Measurements from ENCODE around the gene ADCY7.
A peak's percentile ranks its signal among the peaks of the same experiment; 100 is the strongest.
"Not testable (repeated sequence)": the region's sequence is repeated elsewhere in the genome, so short reads cannot be mapped to it uniquely, and the experiment has no call there.

ADCY7 gene

GRCh38 chr16:50343566-50343965 lies 77.2 kb downstream of the ADCY7 start:
- H3K4me3 Mint-ChIP-seq; H3K27me3 Mint-ChIP-seq; ATAC-seq (replicated peaks; ENCODE audit: extremely low read depth, poor library complexity, severe bottlenecking); DNase-seq (ENCODE audit: low spot score in 2 of 2); H3K27ac Mint-ChIP-seq (ENCODE audit: low read depth); H3K9me3 Mint-ChIP-seq: not testable (repeated sequence)
- H3K36me3 Mint-ChIP-seq (ENCODE audit: insufficient read depth), result peaks cover 24% of the 10 kb centered on the region
- H3K4me1 Mint-ChIP-seq, result peaks cover 17% of the 10 kb centered on the region

GRCh38 chr16:50345210-50345609 lies 78.9 kb downstream of the ADCY7 start:
- H3K36me3 Mint-ChIP-seq (ENCODE audit: insufficient read depth), result peaks cover 36% of the 10 kb centered on the region
- H3K4me3 Mint-ChIP-seq; H3K27ac Mint-ChIP-seq (ENCODE audit: low read depth); ATAC-seq (replicated peaks; ENCODE audit: extremely low read depth, poor library complexity, severe bottlenecking); H3K9me3 Mint-ChIP-seq; H3K27me3 Mint-ChIP-seq; DNase-seq (ENCODE audit: low spot score in 2 of 2): not testable (repeated sequence)
- H3K4me1 Mint-ChIP-seq, result peaks cover 10% of the 10 kb centered on the region

- ATAC-seq (replicated peaks; ENCODE audit: extremely low read depth, poor library complexity, severe bottlenecking) (no peak), DNase-seq (ENCODE audit: low spot score in 2 of 2) (no peak)
- H3K27me3 Mint-ChIP-seq, result no peaks in the 10 kb centered on the region
- no peaks in the 10 kb centered on the region for H3K9me3 Mint-ChIP-seq
- H3K36me3 Mint-ChIP-seq (ENCODE audit: insufficient read depth), result peaks cover 51% of the 10 kb centered on the region
- H3K27ac Mint-ChIP-seq (ENCODE audit: low read depth), result peak overlapping the region; percentile 85
- no peak overlapping the region for H3K4me3 Mint-ChIP-seq
- peaks cover 19% of the 10 kb centered on the region for H3K4me1 Mint-ChIP-seq
Measured at GRCh38 chr16:50351116-50351515, 84.8 kb downstream of the ADCY7 start.

GRCh38 chr16:50351952-50352351 lies 85.6 kb downstream of the ADCY7 start:
- no peaks in the 10 kb centered on the region for H3K9me3 Mint-ChIP-seq

GRCh38 chr16:50354082-50354481 lies 87.7 kb downstream of the ADCY7 start:
- DNase-seq (ENCODE audit: low spot score in 2 of 2) (no peak), ATAC-seq (replicated peaks; ENCODE audit: extremely low read depth, poor library complexity, severe bottlenecking) (no peak)
- Mint-ChIP-seq H3K9me3 (no peaks in the 10 kb centered on the region), H3K36me3 (ENCODE audit: insufficient read depth) (peaks cover 42% of the 10 kb centered on the region), H3K27me3 (no peaks in the 10 kb centered on the region), H3K4me3 (no peak overlapping the region), H3K27ac (ENCODE audit: low read depth) (no peak overlapping the region), H3K4me1 (peaks cover 20% of the 10 kb centered on the region)

More at GRCh38 chr16:50351952-50352351, 85.6 kb downstream of the ADCY7 start:
- H3K36me3 Mint-ChIP-seq (ENCODE audit: insufficient read depth), result peaks cover 47% of the 10 kb centered on the region
- no peak for ATAC-seq (replicated peaks; ENCODE audit: extremely low read depth, poor library complexity, severe bottlenecking)
- H3K4me3 Mint-ChIP-seq, result no peak overlapping the region
- no peaks in the 10 kb centered on the region for H3K27me3 Mint-ChIP-seq
- peaks cover 15% of the 10 kb centered on the region for H3K4me1 Mint-ChIP-seq
- no peak for DNase-seq (ENCODE audit: low spot score in 2 of 2)
- no peak overlapping the region for H3K27ac Mint-ChIP-seq (ENCODE audit: low read depth)

GRCh38 chr16:50354629-50355456 lies 88.5 kb downstream of the ADCY7 start:
- no peak for ATAC-seq (replicated peaks; ENCODE audit: extremely low read depth, poor library complexity, severe bottlenecking)
- DNase-seq (ENCODE audit: low spot score in 2 of 2), result no peak
- Mint-ChIP-seq H3K27me3 (no peaks in the 10 kb centered on the region), H3K4me1 (peaks cover 28% of the 10 kb centered on the region), H3K4me3 (no peak overlapping the region), H3K36me3 (ENCODE audit: insufficient read depth) (peaks cover 38% of the 10 kb centered on the region), H3K27ac (ENCODE audit: low read depth) (peak overlapping the region; percentile 41), H3K9me3 (no peaks in the 10 kb centered on the region)

GRCh38 chr16:50359626-50360025 lies 93.3 kb downstream of the ADCY7 start:
- Mint-ChIP-seq H3K36me3 (ENCODE audit: insufficient read depth) (peaks cover 27% of the 10 kb centered on the region), H3K4me3 (no peak overlapping the region), H3K27me3 (no peaks in the 10 kb centered on the region), H3K9me3 (no peaks in the 10 kb centered on the region), H3K27ac (ENCODE audit: low read depth) (peak overlapping the region; percentile 2), H3K4me1 (peaks cover 55% of the 10 kb centered on the region)
- ATAC-seq (replicated peaks; ENCODE audit: extremely low read depth, poor library complexity, severe bottlenecking) (no peak), DNase-seq (ENCODE audit: low spot score in 2 of 2) (no peak)

GRCh38 chr16:50360033-50360778 lies 93.9 kb downstream of the ADCY7 start:
- peaks cover 55% of the 10 kb centered on the region for H3K4me1 Mint-ChIP-seq
- ATAC-seq (replicated peaks; ENCODE audit: extremely low read depth, poor library complexity, severe bottlenecking) (no peak), DNase-seq (ENCODE audit: low spot score in 2 of 2) (no peak)
- H3K27me3 Mint-ChIP-seq, result no peaks in the 10 kb centered on the region
- peak overlapping the region; percentile 2 for H3K27ac Mint-ChIP-seq (ENCODE audit: low read depth)
- no peaks in the 10 kb centered on the region for H3K9me3 Mint-ChIP-seq
- no peak overlapping the region for H3K4me3 Mint-ChIP-seq
- H3K36me3 Mint-ChIP-seq (ENCODE audit: insufficient read depth), result peaks cover 26% of the 10 kb centered on the region

- no peaks in the 10 kb centered on the region for H3K27me3 Mint-ChIP-seq
- peaks cover 57% of the 10 kb centered on the region for H3K4me1 Mint-ChIP-seq
- ATAC-seq (replicated peaks; ENCODE audit: extremely low read depth, poor library complexity, severe bottlenecking) (no peak), DNase-seq (ENCODE audit: low spot score in 2 of 2) (no peak)
- peaks cover 26% of the 10 kb centered on the region for H3K36me3 Mint-ChIP-seq (ENCODE audit: insufficient read depth)
- no peaks in the 10 kb centered on the region for H3K9me3 Mint-ChIP-seq
- H3K27ac Mint-ChIP-seq (ENCODE audit: low read depth), result peak overlapping the region; percentile 15
- H3K4me3 Mint-ChIP-seq, result no peak overlapping the region
Measured at GRCh38 chr16:50360779-50361178, 94.4 kb downstream of the ADCY7 start.

GRCh38 chr16:50363656-50364055 lies 97.3 kb downstream of the ADCY7 start:
- ATAC-seq (replicated peaks; ENCODE audit: extremely low read depth, poor library complexity, severe bottlenecking) (no peak), DNase-seq (ENCODE audit: low spot score in 2 of 2) (no peak)
- H3K27ac Mint-ChIP-seq (ENCODE audit: low read depth), result no peak overlapping the region
- H3K9me3 Mint-ChIP-seq, result no peaks in the 10 kb centered on the region
- peaks cover 28% of the 10 kb centered on the region for H3K36me3 Mint-ChIP-seq (ENCODE audit: insufficient read depth)
- H3K4me3 Mint-ChIP-seq, result no peak overlapping the region
- no peaks in the 10 kb centered on the region for H3K27me3 Mint-ChIP-seq
- H3K4me1 Mint-ChIP-seq, result peaks cover 73% of the 10 kb centered on the region

GRCh38 chr16:50365791-50366575 lies 99.6 kb downstream of the ADCY7 start:
- Mint-ChIP-seq H3K27ac (ENCODE audit: low read depth) (peak overlapping the region; percentile 42), H3K4me1 (peaks cover 63% of the 10 kb centered on the region)

More at GRCh38 chr16:50365791-50366575, 99.6 kb downstream of the ADCY7 start:
- H3K9me3 Mint-ChIP-seq, result no peaks in the 10 kb centered on the region
- H3K27me3 Mint-ChIP-seq, result no peaks in the 10 kb centered on the region
- no peak for ATAC-seq (replicated peaks; ENCODE audit: extremely low read depth, poor library complexity, severe bottlenecking)
- H3K36me3 Mint-ChIP-seq (ENCODE audit: insufficient read depth), result peaks cover 24% of the 10 kb centered on the region
- DNase-seq (ENCODE audit: low spot score in 2 of 2), result no peak
- H3K4me3 Mint-ChIP-seq, result peak overlapping the region; percentile 41

All from central memory CD8-positive, alpha-beta T cell (primary cell).